Glomerular visceral epithelial cell (primary cell): ENCODE measurements around the gene SYT9.

Experiments
- DNase-seq: peaks from one replicate; pipeline ENCODE4 v3.0.0-alpha.2; 2016; ENCODE audit errors: extremely low spot score

SYT9 gene, protein sequence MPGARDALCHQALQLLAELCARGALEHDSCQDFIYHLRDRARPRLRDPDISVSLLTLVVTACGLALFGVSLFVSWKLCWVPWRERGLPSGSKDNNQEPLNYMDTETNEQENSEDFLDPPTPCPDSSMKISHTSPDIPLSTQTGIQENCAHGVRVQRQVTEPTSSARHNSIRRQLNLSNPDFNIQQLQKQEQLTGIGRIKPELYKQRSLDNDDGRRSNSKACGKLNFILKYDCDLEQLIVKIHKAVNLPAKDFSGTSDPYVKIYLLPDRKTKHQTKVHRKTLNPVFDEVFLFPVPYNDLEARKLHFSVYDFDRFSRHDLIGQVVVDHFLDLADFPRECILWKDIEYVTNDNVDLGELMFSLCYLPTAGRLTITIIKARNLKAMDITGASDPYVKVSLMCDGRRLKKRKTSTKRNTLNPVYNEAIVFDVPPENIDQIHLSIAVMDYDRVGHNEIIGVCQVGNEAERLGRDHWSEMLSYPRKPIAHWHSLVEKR

DNA sequence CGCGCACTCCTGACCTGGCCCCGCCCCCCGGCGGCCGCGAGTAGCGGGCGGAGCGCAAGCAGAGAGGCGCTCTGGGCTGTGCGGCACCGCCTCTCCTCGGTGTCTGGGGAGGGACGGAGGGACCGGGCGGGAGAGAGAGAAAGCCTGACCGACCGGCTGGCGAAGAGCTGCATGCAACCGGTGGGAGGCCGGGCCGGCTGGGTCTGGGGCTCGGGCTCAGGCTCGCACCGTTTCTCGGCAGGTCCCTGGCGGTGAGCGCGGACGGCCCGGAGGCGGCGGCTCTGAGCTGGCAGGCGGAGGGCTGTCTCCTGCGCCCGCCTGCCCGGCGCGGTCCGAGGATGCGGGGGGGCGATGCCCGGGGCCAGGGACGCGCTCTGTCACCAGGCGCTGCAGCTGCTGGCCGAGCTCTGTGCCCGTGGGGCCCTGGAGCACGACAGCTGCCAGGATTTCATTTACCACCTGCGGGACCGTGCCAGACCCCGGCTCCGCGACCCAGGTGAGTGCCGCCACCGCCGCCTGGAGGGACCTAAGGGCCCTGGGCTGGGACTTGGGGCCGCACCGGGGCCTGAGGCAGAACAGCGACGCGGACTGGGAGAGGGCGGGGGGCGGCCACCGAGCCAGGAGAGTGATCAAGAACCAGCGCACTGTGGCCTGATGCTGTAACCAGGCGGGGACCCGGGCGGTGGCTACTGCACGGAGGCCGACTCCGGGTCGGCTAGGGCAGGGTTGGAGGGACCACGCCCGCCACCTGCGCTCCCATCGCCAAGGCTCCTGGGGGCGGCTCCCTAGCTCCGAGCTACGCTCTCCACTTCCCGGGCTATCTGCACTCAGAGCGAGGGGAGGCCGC lies at the start of gene SYT9:
Gene SYT9 (plus strand): TSS at position 69 of the 847 bp plus-strand sequence. CDS start 283 bp downstream, at position 352.
- no peak for DNase-seq

- DNase-seq = no peak
Observed at GRCh38 chr11:7202412-7202811, 49.3 kb upstream of the SYT9 start.

- DNase-seq = no peak
Observed at GRCh38 chr11:7204778-7205177, 46.9 kb upstream of the SYT9 start.

- DNase-seq = no peak
Observed at GRCh38 chr11:7208391-7208790, 43.3 kb upstream of the SYT9 start.

DNA sequence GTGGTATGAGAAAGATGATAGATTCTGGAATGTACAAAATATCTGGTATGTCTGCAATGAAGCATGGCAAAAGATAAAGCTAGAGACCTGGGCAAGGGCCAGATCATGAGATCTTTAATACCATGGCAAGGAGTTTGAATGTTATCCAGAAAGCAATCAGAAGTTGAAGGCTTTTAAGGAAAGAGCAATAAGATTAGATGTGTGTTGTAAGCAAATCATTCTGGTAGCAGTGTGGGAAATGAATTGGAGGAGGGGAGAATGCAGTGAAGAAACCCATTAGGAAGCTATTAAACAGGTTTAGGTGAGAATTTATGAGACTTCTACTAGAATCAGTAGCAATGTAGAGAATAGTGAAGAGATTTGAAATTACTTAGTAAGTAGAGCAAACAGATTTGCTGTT lies 32.2 kb upstream of the SYT9 start:
- DNase-seq = no peak

DNA sequence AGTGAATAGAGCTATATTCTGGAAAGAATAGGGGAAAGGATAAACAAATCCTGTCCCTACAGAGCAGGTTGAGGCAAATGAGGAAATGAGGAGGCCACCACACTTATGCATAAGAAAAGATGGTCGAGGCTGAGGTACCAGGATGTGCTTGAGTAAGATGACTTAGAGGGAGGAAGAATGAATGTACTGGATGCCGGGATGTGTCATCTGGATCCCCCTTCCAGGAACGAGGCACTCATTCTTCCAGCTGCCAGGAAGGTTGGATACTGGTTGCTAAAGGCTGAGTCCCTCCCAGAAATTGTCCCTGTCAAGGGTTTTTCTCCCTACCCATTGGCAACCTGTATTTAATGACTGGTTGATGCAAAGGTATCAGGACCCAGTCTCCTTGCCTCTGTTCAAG lies 31.1 kb upstream of the SYT9 start:
- DNase-seq = no peak

DNA sequence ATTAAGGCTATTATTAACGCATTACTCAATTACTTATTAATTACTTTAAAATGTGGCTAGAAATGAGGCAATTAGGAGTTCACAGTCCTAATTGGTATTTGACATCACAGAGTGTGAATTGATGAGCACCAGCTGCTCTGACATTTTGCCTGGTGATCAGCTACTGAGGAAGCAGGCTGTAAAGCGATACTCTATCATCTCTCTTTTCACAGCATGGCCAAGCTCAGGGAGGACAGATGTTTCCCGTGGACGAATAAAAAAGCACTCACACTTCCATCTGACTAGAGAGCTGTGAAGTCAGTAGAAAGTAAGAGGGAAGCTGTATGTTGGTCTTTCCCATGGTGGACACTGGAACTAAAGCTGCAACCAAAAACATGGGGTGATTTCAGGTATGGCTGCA lies 29.1 kb upstream of the SYT9 start:
- no peak for DNase-seq

DNA sequence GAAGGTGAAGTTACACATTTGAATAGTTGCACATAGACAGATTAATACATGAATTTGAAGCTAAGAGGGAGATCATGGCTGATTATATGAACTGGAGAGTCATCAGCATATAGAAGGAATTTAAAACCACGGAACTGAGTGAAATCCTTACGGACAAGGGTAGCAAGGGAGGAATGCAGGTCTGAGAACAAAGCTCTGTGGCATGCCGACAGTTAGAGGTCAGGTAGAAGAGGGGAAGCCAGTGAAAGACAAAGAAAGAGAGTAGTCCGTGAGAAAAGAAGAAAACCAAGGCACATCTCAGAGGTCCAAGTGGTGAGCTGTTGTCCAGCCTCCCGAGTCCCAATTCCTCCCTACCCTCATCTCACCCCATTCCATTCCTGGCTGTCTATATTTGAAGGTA lies 11.8 kb upstream of the SYT9 start:
- DNase-seq = no peak

DNA sequence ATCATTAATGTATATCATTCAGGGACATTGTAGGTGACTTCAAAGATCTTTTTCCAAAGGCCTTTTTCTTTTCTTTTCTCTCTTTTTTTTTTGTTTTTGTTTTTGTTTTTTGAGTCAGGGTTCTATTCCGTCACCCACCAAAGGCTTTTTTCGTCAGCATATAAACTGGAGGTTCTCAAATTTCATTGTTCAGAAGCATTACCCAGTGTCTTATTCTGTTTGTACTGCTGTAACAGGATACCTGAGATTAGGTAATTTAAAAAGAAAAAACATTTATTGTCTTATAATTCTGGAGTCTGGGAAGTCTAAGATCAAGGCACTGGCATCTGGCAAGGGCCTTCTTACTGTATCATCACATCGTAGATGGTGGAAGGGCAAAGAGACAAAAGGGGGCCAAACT lies 6.4 kb upstream of the SYT9 start:
- no peak for DNase-seq

DNA sequence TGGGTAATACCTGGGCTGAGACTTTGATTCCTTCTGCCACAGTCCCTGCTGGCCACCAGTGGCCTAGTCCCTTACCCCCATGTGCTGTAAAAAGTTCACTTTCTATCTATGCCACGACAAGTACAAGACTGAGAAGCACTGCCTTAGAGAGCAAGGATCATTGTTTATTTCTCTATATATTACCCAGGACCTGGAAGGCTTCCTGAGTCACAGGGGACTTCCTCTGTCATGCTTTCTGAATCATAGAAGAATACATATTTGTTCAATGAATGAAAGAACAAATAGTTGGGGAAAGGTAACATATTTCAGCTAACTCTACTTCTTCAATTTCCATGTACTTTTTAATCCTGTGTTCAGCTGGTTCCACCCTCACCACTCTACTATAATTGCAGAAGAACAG lies 5.5 kb upstream of the SYT9 start:
- DNase-seq = no peak

- no peak for DNase-seq
Observed at GRCh38 chr11:7250166-7250565, 1.5 kb upstream of the SYT9 start.

GRCh38 chr11:7251487-7251835 lies 243 bp upstream of the SYT9 start:
- no peak for DNase-seq

GRCh38 chr11:7252683-7253213 lies 1.0 kb downstream of the SYT9 start:
- DNase-seq = no peak

DNA sequence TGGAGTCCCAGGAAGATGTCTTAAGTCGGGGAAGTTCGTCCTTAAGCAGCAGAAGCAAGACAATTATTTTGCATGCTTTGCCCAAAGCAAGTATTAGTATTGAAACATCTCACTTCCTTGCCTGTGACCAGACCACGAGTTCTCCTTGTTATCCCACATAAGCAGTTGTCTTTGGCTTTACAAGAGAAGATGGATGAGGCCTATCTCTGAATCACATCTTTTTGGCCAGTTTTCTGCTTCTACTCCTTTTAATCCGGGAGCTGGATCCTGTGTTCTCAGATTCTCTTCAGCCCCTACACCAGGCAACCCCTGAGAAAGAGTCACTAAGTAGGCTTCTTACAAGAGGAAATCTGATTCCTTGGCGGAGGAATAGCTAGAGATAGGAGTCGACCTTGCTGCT lies 2.1 kb downstream of the SYT9 start:
- no peak for DNase-seq

- DNase-seq = no peak
Observed at GRCh38 chr11:7254731-7255291, 3.1 kb downstream of the SYT9 start.

DNA sequence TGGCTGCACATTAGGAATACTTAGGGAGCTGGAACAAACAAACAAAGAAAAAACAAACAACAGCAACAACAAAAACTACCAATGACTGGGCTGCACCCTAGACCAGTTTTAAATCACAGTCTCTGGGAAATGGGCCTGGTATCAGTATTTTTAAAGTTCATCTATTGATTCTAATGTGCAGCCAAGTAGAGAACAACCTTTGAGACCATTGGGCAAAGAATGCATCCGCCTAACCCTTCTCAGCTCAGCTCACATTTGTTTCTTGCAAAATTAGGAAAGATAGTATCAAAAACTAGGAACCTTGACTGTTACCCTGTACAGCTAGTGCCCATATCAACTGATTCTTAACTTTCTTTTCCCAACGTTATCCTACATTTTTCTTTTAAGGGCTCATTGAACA lies 5.2 kb downstream of the SYT9 start:
- DNase-seq = no peak

DNA sequence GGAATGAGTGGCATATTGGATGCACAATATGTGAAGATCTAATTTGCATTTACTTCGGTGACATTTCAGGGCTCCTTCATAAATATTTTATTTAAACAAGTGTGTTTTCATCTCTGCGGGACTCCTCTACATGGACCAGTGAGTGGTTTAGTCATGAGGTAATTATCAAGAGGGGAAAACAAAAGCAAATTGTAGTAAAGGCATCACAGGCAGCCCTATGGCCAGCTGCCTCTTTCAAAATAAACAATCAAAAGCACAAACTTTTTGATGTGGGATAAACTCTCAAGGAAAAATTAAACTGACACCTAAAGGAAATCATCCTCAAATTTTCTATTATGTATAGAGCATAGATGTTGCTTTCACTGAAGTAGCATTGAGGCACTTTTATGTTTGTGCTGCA lies 6.0 kb downstream of the SYT9 start:
- DNase-seq = no peak

DNA sequence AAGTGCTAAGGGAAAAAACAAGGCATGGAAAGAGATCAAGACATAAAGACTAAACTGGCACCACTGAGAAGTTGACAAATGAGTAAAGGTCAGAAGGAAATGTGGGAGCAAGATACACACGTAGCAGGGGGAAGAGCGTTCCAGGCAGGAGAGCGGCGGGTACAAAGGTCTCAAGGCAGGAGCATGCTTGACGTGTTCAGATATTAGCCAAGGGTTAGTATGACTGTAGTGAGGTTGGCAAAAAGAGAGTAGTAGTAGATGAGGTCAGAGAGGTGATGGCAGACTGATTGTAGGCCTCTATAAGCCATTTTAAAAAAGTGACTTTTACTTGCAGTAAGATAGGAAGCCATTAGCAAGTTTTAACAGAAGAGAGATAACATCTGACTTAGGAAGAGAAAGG lies 9.9 kb downstream of the SYT9 start:
- DNase-seq = no peak

GRCh38 chr11:7262672-7263071 lies 11.0 kb downstream of the SYT9 start:
- DNase-seq = no peak

- DNase-seq = no peak
Observed at GRCh38 chr11:7263842-7264241, 12.1 kb downstream of the SYT9 start.

- DNase-seq = no peak
Observed at GRCh38 chr11:7268758-7269157, 17.1 kb downstream of the SYT9 start.

- no peak for DNase-seq
Observed at GRCh38 chr11:7270233-7270865, 18.6 kb downstream of the SYT9 start.
